TTC549 (cell line): ENCODE data around the gene ATF2.
A peak's percentile ranks its signal among the peaks of the same experiment; 100 is the strongest.
"Not testable (repeated sequence)": the region's sequence is repeated elsewhere in the genome, so short reads cannot be mapped to it uniquely, and the experiment has no call there.

Source experiments
- FAIRE-seq: peaks from 2 replicates; lab custom pipeline; 2012; peaks lifted over from hg19 to GRCh38; lab: Jason Lieb, UNC

ATF2 gene

DNA sequence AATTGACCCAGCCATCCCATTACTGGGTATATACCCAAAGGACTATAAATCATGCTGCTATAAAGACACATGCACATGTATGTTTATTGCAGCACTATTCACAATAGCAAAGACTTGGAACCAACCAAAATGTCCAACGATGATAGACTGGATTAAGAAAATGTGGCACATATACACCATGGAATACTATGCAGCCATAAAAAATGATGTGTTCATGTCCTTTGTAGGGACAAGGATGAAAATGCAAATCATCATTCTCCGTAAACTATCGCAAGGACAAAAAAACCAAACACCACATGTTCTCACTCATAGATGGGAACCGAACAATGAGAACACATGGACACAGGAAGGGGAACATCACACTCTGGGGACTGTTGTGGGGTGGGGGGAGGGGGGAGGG is 83.9 kb downstream of the ATF2 start:
- FAIRE-seq = not testable (repeated sequence)

GRCh38 chr2:175080479-175080878 is 87.5 kb downstream of the ATF2 start:
- FAIRE-seq = no peak

- FAIRE-seq = no peak
Measured at GRCh38 chr2:175076272-175076671, 91.7 kb downstream of the ATF2 start.

- no peak for FAIRE-seq
Measured at GRCh38 chr2:175074478-175074877, 93.5 kb downstream of the ATF2 start.

DNA sequence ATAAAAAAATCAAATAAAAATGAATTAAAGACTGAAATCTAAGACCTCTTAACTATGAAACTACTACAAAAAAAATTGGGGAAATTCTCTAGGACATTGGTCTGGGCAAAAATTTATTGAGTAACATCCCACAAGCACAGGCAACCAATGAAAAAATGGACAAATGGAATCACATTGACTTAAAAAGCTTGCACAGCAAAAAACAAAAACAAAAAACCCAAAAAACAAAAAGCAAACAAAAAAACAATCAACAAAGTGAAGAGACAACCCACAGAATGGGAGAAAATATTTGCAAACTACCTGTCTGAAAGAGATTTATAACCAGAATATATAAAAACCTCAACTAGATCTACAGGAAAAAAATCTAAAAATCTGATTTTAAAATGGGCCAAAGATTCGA is 99.5 kb downstream of the ATF2 start:
- FAIRE-seq = no peak

DNA sequence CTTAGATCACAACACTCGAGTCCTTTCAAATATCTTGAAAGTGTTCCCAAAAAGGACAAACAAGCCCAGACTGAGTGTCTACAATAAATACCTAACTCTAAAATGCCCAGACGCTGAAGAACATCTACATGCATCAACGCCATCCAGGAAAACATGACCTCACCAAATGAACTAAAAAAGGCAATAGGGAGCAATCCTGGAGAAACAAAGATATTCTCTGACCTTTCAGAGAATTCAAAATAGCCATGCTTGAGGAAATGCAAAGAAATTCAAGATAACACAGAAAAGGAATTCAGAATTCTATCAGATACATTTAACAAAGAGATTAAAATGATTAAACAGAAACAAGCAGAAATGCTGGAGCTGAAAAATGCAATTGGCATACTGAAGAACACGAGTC is 101.6 kb downstream of the ATF2 start:
- FAIRE-seq = no peak

DNA sequence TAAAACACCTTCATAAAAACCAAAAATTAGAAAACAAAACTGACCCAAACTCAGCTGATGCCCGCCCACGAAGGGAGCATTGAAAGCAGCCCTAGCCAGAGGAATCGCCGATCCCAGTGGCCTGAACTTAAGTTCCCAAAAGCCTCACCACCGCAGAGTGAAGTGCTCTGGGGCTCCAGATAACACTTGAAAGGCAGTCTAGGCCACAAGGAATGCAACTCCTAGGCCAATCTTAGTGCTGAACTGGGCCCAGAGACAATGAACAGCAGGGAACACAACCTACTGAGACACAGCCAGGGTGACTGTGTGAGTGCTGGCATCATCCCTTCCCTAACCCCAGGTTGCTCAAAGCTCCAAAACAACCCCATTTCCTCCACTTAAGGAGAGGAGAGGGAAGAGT is 103.2 kb downstream of the ATF2 start:
- no peak for FAIRE-seq

- FAIRE-seq = no peak
Measured at GRCh38 chr2:175063741-175064140, 104.3 kb downstream of the ATF2 start.

- no peak for FAIRE-seq
Measured at GRCh38 chr2:175062787-175063585, 105.0 kb downstream of the ATF2 start.

DNA sequence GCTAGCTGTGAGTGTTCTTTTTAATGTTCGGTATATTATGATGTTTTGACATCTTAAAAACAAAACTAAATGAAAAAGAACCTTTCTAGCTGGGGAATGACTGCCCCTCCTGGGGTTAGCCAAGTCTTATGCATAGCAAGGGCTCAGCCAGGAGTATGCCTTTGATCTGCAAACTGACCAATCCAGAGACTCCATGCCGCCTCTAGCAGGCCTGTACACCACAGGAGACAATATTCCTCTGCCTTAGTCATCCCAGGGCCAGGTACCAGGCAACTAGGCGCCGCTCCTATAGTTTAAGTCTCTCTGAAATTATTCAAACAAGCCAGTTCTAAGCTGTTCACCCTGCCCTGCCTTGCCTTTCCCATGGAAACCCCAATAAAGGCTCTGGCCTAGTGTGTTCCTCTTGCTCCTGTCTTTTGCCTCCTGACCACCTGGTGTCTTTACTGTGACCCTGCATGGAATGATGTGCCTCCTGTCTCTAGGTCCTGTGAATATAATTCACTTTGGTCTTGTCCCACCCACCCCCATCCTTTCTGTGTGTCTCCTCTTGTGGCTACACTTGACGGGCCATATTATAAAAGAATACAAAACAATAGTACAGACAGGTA is 110.8 kb downstream of the ATF2 start:
- no peak for FAIRE-seq

DNA sequence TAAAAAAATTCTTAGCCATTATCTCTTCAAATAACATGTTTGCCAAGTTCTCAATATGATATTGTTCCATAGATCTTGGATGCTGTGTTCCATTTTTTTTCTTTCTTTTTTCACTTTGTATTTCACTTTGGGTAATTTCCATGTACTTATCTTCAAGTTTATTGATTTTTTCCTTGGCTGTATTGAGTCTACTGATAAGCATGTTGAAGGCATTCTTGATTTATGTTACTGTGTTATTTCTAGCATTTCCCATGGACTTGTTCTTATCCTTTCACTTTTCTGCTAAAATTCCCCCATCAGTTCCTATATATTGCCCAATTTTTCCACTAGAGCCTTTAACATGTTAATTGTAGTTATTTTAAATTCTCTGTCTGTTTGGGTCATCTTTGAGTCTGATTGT is 112.0 kb downstream of the ATF2 start:
- no peak for FAIRE-seq

- no peak for FAIRE-seq
Measured at GRCh38 chr2:175054340-175054739, 113.7 kb downstream of the ATF2 start.

DNA sequence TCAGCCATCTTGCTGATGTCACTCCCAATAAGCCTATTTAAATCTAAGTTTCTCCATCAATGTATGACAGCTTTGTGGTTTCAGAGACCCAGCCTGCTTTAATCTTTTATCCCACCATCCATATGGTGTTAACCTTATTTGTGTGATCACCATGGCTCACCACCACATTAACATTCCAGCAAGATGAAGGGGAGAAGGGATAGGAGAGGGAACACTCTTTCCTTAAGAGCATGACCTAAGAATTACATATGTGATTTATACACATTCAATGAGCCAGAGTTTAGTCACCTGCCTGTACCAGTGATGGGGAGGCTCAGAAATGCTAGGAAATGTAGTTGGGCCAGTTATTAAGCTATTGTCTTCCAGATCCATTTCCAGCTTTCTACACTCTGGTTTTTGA is 118.3 kb downstream of the ATF2 start:
- FAIRE-seq = no peak

DNA sequence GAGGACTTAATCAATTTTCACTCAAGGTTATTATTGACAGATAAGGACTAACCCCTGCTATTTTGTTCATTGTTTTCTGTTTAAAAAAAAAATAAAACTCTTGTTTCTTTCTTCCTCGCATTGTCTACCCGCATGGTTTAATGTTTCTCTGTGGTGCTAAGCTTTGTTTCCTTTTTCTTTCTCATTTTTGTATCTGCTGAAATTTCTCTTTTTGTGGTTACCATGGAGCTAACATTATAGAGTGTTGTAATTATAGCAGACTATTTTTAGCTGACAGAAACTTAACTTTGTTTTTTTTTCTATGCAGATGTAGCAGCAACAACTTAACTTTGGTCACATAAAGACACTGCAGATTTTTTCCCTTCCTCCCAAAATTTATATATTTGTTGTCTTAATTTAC is 119.7 kb downstream of the ATF2 start:
- FAIRE-seq = no peak

DNA sequence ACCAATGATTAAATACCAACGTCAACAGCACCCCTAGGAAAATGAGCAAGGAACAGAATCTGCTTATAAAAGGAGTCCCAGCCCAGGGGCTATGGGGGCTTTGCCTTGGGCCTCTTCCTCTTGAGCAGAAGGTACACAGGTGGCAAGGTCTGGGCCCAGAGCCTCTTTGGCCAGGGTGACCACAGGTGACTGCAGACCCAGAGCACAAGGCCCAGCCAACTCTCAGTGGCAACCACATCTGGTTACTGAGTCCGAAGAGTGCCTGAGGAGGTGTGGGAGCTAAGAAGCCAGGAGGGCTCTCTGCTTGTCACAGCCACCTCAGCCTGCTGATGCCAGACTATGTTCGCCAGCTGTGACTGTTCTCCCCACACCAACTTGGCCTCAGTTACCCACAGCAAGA is 128.5 kb downstream of the ATF2 start:
- FAIRE-seq = no peak

- no peak for FAIRE-seq
Measured at GRCh38 chr2:175039031-175039430, 129.0 kb downstream of the ATF2 start.

DNA sequence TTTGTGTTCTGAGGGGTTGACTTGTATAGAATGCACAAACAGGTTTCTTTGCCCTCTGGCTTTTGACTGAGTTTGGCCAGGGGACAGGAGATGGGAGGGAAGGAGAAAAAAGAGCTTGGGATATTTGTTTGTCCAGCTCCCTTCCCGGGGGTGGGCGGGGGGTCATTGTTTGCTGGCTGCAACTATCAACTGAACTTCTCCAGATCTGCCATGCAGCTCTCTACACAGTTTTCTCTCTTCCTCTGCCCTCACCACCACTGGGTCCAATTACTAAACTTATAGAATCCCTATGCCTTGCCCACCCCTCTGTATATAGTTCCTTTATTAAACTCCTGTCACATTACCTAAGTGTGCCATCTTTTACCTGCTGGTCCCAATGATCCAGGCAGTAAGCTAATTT is 130.1 kb downstream of the ATF2 start:
- FAIRE-seq = no peak

GRCh38 chr2:175036582-175037018 is 131.4 kb downstream of the ATF2 start:
- peak; percentile 29 for FAIRE-seq

DNA sequence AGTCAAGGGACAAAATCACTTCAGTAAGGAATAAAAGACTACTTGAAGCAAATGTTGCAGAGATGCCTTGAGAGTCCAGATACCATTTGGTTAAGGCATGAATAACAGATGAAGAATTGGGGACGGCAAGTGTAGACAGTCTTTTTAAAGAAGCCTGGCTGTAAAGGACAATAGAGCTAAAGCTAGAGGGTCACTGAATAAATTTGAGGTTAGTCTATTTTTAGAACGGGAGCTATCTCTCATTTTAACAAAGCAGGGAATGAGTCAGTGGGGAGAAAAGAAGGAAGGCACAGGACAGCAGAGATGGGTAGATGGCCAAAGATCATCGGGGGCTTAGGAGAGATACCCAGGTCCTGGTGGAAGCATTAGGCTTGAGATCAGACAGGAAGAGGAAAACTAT is 132.2 kb downstream of the ATF2 start:
- no peak for FAIRE-seq

- no peak for FAIRE-seq
Measured at GRCh38 chr2:175034716-175035115, 133.3 kb downstream of the ATF2 start.

DNA sequence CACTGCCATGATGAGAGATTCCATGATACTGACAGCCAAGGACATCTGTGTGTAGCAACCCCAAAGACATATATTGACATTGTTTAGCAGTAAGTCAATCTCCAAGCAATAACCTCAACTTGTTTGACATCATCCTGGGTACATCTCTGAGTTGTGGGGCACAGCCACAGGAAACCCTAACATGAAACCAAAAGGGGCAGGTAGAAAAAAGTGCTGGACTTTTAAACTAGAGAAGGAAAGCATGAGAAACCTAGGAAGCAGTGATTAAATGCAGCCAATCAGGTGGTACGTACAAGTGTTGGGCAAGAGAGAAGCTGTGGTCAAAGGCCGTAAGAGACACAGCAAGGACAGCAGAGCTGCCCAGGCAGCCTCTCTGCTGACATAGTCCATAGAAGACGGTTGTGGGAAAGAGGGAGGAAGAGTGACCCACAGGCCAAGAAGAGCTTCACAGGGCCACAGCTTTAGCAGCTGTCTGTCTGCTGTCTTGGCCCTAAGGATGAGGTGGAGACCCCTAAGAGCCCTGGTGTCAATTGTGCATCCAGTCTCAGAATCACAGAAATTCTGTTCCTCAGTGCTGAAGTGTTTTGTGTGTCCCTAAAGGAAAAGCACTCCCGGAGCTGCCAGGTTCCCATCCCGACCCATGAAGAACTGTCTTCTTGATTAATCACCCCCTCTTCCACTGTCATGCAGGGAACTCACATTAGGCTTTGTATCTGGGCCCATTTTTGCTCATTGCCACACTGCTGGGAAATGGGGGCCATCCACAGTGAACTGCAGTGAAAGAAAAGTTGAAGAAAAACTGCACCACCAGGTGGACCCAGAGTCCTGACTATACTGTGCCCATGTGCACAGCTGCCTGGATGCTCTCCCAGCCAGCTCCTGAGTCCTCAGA is 137.4 kb downstream of the ATF2 start:
- FAIRE-seq = no peak

GRCh38 chr2:175027755-175028154 is 140.2 kb downstream of the ATF2 start:
- FAIRE-seq = no peak

GRCh38 chr2:175026385-175026784 is 141.6 kb downstream of the ATF2 start:
- FAIRE-seq = no peak
